Measurements from ENCODE around the gene INKA1. TPM values are rescaled to one million over a fixed set of nuclear protein-coding genes. Genes with fewer than 3 reads are reported as not detected.

The INKA1 gene
- total RNA-seq: 1.6 and 4.9 TPM in 2 replicates

DNA sequence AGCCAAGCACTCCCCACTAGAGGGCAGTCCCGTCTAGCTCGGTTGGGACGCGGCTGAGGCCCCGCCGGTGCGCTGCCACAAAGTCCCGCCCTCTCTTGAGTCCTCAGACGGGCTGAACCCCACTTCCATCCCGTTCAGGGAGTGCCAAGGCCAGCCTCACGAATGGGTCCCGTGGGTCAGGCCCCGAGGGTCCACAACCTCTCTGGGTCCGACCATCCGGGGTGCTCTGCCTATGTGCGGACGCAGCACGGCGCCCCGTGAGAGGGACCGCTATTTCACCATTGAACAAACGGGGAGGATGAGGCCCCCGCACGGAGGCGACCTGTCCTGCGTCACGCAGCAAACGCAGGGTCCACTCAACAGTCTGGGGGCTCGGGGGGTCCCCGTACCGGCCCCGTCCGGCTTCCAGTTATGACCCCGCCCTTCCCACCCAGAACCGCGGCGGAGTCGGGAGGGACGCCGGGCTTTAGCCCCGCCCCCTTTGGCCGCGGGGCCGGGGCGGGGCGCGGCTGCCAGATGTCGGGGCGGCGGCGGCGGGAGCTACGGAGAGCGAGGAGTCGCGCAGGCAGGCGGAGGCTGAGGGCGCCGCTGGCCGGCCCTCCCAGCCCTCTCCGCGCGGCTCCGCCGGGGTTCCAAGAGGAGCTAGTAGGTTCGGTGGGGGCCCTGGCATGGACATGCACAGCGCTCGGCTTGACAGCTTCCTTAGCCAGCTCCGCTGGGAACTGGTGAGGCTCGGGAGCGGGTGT lies at the start of gene INKA1:
Gene INKA1, plus strand, starts transcription at position 543 of the 746 bp plus-strand sequence. Its CDS starts 132 bp downstream, at position 675.

DNA sequence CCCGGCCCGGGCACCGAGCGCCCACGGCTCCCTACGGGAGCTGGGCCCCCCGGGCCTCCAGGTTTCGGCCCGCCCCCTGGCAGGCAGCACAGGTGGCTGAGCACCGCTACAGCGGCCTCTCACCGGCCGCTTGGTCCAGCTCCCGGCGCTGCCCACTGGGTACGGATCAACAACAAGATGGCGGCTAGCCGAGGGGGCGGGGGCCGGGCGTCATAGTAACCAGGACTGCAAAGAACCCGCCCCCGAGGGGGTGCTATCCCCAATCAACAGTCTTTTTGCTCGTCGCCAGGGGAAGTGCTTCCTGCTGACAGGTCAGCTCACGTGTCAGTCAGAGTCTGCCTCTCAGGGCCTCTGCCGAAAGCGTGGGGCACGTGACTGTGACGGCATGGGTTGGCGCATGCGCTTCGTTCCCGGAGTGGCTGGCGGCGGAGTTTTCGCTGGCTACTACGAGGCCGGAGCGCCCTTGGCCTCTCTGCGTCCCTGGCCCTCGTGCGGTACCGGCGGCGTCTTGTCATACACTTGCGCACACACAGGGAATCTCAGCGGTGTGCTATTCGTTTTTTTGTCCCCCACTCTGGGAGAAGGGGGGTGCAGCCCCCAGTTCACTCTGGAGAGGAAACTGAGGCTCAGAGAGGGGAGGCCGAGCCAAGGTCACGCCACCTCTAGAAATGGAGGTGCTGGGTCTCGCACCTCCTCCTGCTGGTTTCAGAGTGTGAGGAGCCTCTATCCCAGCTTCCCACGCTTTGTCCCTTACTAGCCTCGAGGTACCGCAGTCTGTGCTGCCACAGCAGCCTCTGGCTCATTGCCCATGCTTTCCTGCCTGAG lies 16.5 kb upstream of the INKA1 start, which contains the start of gene IP6K1:
Gene IP6K1, minus strand, starts transcription at position 186 of the 825 bp plus-strand sequence. CDS start 38,502 bp downstream, outside the sequence.

DNA sequence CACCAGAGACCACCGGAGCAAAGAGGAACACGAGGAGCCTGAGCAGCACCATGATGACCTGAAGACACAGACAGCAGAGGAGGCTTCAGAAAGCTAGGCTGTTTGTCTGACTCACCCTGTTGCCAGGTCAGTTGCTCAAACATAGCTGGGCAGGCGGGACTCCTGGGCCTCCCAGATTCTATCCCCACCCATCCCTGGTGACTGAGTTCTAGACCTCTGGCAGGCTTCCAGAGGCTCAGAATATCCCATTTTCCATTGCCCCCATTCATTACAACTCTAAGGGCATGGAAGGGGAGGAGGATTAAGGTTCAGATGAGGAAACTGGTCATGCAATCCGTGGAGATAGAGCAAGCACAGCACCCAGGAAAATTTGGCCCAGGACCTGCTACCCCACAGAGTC lies 3.3 kb upstream of the INKA1 start, which contains the start of gene CDHR4:
Gene CDHR4, minus strand, starts transcription at position 113 of the 400 bp plus-strand sequence. Its CDS starts 61 bp downstream, at position 52.

DNA sequence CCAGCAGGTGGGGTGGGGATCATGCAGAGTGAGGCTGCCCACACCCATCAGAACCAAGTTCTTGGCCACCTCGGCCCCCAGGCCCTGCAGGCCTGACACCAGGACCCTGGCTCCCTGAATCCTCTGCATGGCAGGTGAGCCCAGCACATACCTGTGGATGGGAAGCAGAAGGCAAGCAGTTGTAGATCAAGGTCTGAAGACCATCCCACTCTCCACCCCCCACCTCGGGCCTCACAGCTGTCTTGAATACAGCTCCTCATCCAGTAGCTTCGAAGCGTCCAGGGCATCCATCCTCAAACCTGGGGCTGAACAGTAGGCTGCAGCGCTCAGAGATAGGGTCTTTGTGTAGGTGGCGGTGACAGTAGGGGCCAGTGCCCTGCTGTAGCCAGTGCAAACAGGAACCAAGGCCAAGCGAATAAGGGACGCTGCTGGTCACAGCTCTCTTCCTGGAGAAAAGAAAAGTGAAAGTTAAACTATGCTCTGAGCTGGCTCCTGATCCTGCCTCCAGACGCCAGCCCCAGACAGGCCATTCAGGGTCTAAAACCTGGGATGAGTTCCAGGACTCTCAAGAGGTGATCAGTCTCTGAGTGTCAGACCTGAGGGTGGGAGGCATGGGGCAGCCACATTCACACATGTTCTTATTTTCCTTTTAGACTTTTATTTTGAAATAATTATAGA lies 10.6 kb downstream of the INKA1 start, which contains the start of gene UBA7:
Gene UBA7, minus strand, starts transcription at position 457 of the 678 bp plus-strand sequence. Its CDS starts 166 bp downstream, at position 291.

Other genes starting within 250 kb of the INKA1 start
- 0.10 and 0.37 TPM in 2 replicates for gene BSN, start 248.8 kb upstream of the INKA1 start, total RNA-seq
- 51.9 and 66.4 TPM in 2 replicates for gene APEH, start 128.9 kb upstream of the INKA1 start, total RNA-seq
- gene MST1, start 113.8 kb upstream of the INKA1 start, total RNA-seq: 1.4 and 3.1 TPM in 2 replicates
- gene RNF123, start 113.7 kb upstream of the INKA1 start, total RNA-seq: 14.2 and 18.6 TPM in 2 replicates
- gene AMIGO3, start 83.6 kb upstream of the INKA1 start, total RNA-seq: 0.31 and 0.54 TPM in 2 replicates
- gene GMPPB, start 79.3 kb upstream of the INKA1 start, total RNA-seq: 18.3 and 23.6 TPM in 2 replicates
- 41.2 and 42.1 TPM in 2 replicates for gene IP6K1, start 16.7 kb upstream of the INKA1 start, total RNA-seq
- gene CDHR4, start 3.4 kb upstream of the INKA1 start, total RNA-seq: not detected in 2 replicates
- gene UBA7, start 10.7 kb downstream of the INKA1 start, total RNA-seq: 30.3 and 31.1 TPM in 2 replicates
- gene TRAIP, start 53.3 kb downstream of the INKA1 start, total RNA-seq: 1.1 and 7.3 TPM in 2 replicates
- gene CAMKV, start 66.6 kb downstream of the INKA1 start, total RNA-seq: not detected in 2 replicates
- gene MST1R, start 100.6 kb downstream of the INKA1 start, total RNA-seq: 0.34 TPM in 1 of 2 replicates, not detected in the other
- 8.3 and 11.9 TPM in 2 replicates for gene MON1A, start 126.5 kb downstream of the INKA1 start, total RNA-seq
- gene RBM6, start 136.9 kb downstream of the INKA1 start, total RNA-seq: 23.6 and 23.7 TPM in 2 replicates

Measured in cardiac ventricle fibroblast (primary cell).